Breast epithelium (tissue), 4 donors: Measurements from ENCODE around the gene CEND1. TPM values are rescaled to one million over a fixed set of nuclear protein-coding genes. Genes with fewer than 3 reads are reported as not detected.

Experiments used
- DNase-seq, 2 donors: peaks; one replicate each; pipeline ENCODE4 v3.0.0-alpha.2; 2019; ENCODE audit warnings: low spot score in 2 of 2
- H3K27ac ChIP-seq, 2 donors: fragments of 200-600 bp; sonication (generic) in 1 of 2; one replicate each; pipeline ENCODE4 v1.5.1; 2016 to 2019; ENCODE audit warnings: mild to moderate bottlenecking in 1 of 2
- H3K27me3 ChIP-seq, 2 donors: fragments of 200-600 bp; sonication (generic) in 1 of 2; one replicate each; pipeline versions ENCODE4 v1.5.1 to v1.6.0; 2017 to 2019; ENCODE audit warnings: control low read depth in 1 of 2, mild to moderate bottlenecking in 1 of 2
- H3K36me3 ChIP-seq: fragments of 200-600 bp; one replicate; pipeline ENCODE4 v1.5.1; 2019
- H3K4me1 ChIP-seq, 2 donors: fragments of 200-600 bp; sonication (generic); one replicate each; pipeline ENCODE4 v1.5.1; 2016 to 2019; ENCODE audit warnings: control low read depth in 1 of 2
- H3K4me3 ChIP-seq, 3 donors: fragments of 200-600 bp; sonication (generic); 1 replicate in 2 of 3; 2 replicates in 1 of 3; pipeline ENCODE4 v1.5.1; 2016 to 2019; ENCODE audit warnings: mild to moderate bottlenecking in 3 of 3, moderate library complexity in 2 of 3
- H3K9me3 ChIP-seq, 2 donors: fragments of 200-600 bp; sonication (generic) in 1 of 2; one replicate each; pipeline ENCODE4 v1.5.1; 2016 to 2019; ENCODE audit warnings: control low read depth in 1 of 2
- CTCF ChIP-seq, 3 donors: fragments of 450-650 bp; IDR thresholded peaks; one replicate each; pipeline ENCODE4 v1.5.1; 2016 to 2017; ENCODE audit warnings: antibody characterized with exemption in 3 of 3, mild to moderate bottlenecking in 3 of 3, moderate library complexity in 3 of 3
- POLR2A ChIP-seq: fragments of 450-650 bp; IDR thresholded peaks from one replicate; pipeline ENCODE4 v1.6.1; 2016; ENCODE audit warnings: antibody characterized with exemption, mild to moderate bottlenecking, moderate library complexity
- POLR2AphosphoS5 ChIP-seq, 3 donors: sonication (generic); formaldehyde crosslinking; IDR thresholded peaks; one replicate each; pipeline ENCODE4 v1.6.1; 2017; ENCODE audit warnings: antibody characterized with exemption in 3 of 3
- intact Hi-C: fragments of 100-400 bp; cut with DNase I; formaldehyde crosslinking; loops from one replicate; pipeline ENCODE4 v1.15.1; 2023; ENCODE audit warnings: low total_unique reads
- total RNA-seq, 3 donors: library from RNA; depleted of rRNA; stranded (reverse); fragments of >200 nt; gene quantifications; one replicate each; pipeline ENCODE4 v1.1.0, GENCODE V29; 2016

The CEND1 gene
- total RNA-seq, 3 donors from 2014 or later, result not detected

DNA sequence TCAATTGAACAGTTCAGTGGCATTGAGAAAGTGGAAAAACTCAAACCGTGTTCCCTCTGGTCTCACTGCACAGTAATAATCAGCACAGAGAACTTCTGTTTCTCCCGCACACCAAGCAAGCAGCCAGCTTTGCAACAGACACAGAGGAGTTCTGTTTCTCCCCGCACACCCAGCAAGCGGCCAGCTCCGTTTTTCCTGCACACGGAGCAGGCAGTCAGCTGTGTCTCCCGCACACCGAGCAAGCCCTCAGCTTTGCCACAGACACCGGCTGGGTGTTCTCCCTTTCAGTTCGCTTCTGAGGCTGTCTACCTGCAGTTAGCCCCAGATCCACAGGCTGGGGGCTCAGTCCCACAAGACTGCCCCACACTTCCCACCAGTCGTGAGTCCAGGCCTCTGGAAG is 52.5 kb downstream of the CEND1 start:
- intact Hi-C loops, result loop anchor here (2.0 kb wide), 1 partner anchor 79 kb away; no protein-coding TSS in a partner anchor
- no peak overlapping the region for H3K4me3 ChIP-seq
- no peaks in the 10 kb centered on the region for H3K36me3 ChIP-seq

More for the DNA sequence above, 52.5 kb downstream of the CEND1 start:
- Histone ChIP-seq H3K4me1 (no peaks in the 10 kb centered on the region), H3K27ac (no peak overlapping the region), H3K9me3 (no peaks in the 10 kb centered on the region), H3K27me3 (no peaks in the 10 kb centered on the region)
- TF ChIP-seq CTCF (IDR thresholded peaks at IDR 0.05), result no peak
- TF ChIP-seq POLR2AphosphoS5 (IDR thresholded peaks at IDR 0.05), result no peak
- TF ChIP-seq POLR2A, result no peak
- DNase-seq, result no peak

Other genes starting within 250 kb of the CEND1 start
- gene LMNTD2, start 229.4 kb downstream of the CEND1 start, total RNA-seq, result 1 to 10 TPM; 2.6 to 6.1 (median 5.2) TPM
- 10 to 100 TPM in 2 of 3 donors, 1 to 10 TPM in 1; 7.5 to 58.5 (median 33.1) TPM for gene RASSF7, start 229.1 kb downstream of the CEND1 start, total RNA-seq
- 10 to 100 TPM; 18.6 to 22.1 (median 21.3) TPM for gene PHRF1, start 213.6 kb downstream of the CEND1 start, total RNA-seq
- gene IRF7, start 174.1 kb downstream of the CEND1 start, total RNA-seq, result 10 to 100 TPM; 13.3 to 29.9 (median 27.9) TPM
- gene CDHR5, start 165.1 kb downstream of the CEND1 start, total RNA-seq, result 1 to 10 TPM in 1 of 3 donors, not detected in 2; 6.2 TPM
- gene SCT, start 162.9 kb downstream of the CEND1 start, total RNA-seq, result not detected
- under 1 TPM in 1 of 3 donors, not detected in 2; 0.29 TPM for gene DRD4, start 152.8 kb downstream of the CEND1 start, total RNA-seq
- 10 to 100 TPM; 25.3 to 42.6 (median 39.8) TPM for gene DEAF1, start 94.9 kb downstream of the CEND1 start, total RNA-seq
- gene TMEM80, start 94.3 kb downstream of the CEND1 start, total RNA-seq, result 10 to 100 TPM; 25.9 to 51.8 (median 29.1) TPM
- 100 to 1,000 TPM in 2 of 3 donors, 1 to 10 TPM in 1; 6.1 to 151 (median 115) TPM for gene EPS8L2, start 83.9 kb downstream of the CEND1 start, total RNA-seq
- gene TALDO1, start 42.6 kb downstream of the CEND1 start, total RNA-seq, result 100 to 1,000 TPM; 137 to 239 (median 141) TPM
- 10 to 100 TPM in 2 of 3 donors, 1 to 10 TPM in 1; 9.9 to 17.4 (median 16.4) TPM for gene GATD1, start 12.6 kb downstream of the CEND1 start, total RNA-seq
- 10 to 100 TPM in 1 of 3 donors, 1 to 10 TPM in 2; 2.7 to 11.5 (median 4.7) TPM for gene SLC25A22, start 8.2 kb upstream of the CEND1 start, total RNA-seq
- gene PIDD1, start 15.1 kb upstream of the CEND1 start, total RNA-seq, result 10 to 100 TPM; 10.2 to 17.3 (median 16.7) TPM
- gene RPLP2, start 19.9 kb upstream of the CEND1 start, total RNA-seq, result 1,000 to 10,000 TPM in 2 of 3 donors, 100 to 1,000 TPM in 1; 583 to 1,665 (median 1,093) TPM
- gene PNPLA2, start 28.8 kb upstream of the CEND1 start, total RNA-seq, result 100 to 1,000 TPM; 103 to 266 (median 109) TPM
- 100 to 1,000 TPM in 1 of 3 donors, 10 to 100 TPM in 2; 14.7 to 152 (median 86.2) TPM for gene CRACR2B, start 37.8 kb upstream of the CEND1 start, total RNA-seq
- gene CD151, start 42.9 kb upstream of the CEND1 start, total RNA-seq, result 100 to 1,000 TPM; 209 to 847 (median 343) TPM
- 100 to 1,000 TPM in 1 of 3 donors, 10 to 100 TPM in 2; 51.8 to 126 (median 96.7) TPM for gene POLR2L, start 52.4 kb upstream of the CEND1 start, total RNA-seq
- gene TSPAN4, start 52.8 kb upstream of the CEND1 start, total RNA-seq, result 100 to 1,000 TPM in 2 of 3 donors, 10 to 100 TPM in 1; 72.4 to 217 (median 107) TPM
- gene CHID1, start 120.7 kb upstream of the CEND1 start, total RNA-seq, result 10 to 100 TPM; 58.3 to 79.5 (median 68.3) TPM
- gene AP2A2, start 135.8 kb upstream of the CEND1 start, total RNA-seq, result 100 to 1,000 TPM in 1 of 3 donors, 10 to 100 TPM in 2; 44.6 to 112 (median 54.7) TPM
- gene MUC6, start 246.6 kb upstream of the CEND1 start, total RNA-seq, result 1 to 10 TPM in 2 of 3 donors, not detected in 1; 1.3 to 1.9 TPM